HG03460 (cell line): ENCODE data around the gene CDKL1.
A peak's percentile ranks its signal among the peaks of the same experiment; 100 is the strongest.

Source experiments
- ATAC-seq: cut with Tn5 transposase; IDR thresholded peaks from one replicate; pipeline ENCODE4 v1.9.1; 2021; ENCODE audit not compliant: unreplicated experiment

CDKL1 gene

GRCh38 chr14:50396631-50397389, at the start of gene CDKL1:
TSS of gene CDKL1 (minus strand) at chr14:50396881. CDS start at chr14:50395868, 1,013 bp downstream.
- peak; percentile 57 for ATAC-seq

DNA sequence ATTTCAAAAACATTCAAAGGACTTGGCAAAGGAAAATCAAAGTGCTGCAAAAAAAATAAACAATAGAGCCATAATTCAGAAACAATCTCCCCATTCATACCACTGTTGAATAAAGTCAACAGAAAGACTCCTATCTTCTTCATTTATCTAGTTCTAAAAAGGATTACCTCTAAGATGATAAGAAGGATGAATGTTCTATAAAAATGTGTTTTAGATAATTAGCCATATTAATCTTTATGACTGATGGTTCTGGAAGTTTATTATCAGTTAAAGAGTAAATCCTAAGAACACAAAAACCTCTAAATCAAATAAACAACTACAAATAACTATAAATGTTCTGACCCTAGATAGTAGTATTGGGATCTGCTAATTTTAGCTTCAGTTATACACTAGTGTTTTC, 37.8 kb upstream of the CDKL1 start:
- ATAC-seq, result no peak

- no peak for ATAC-seq
Measured at GRCh38 chr14:50432131-50432530, 35.5 kb upstream of the CDKL1 start.

DNA sequence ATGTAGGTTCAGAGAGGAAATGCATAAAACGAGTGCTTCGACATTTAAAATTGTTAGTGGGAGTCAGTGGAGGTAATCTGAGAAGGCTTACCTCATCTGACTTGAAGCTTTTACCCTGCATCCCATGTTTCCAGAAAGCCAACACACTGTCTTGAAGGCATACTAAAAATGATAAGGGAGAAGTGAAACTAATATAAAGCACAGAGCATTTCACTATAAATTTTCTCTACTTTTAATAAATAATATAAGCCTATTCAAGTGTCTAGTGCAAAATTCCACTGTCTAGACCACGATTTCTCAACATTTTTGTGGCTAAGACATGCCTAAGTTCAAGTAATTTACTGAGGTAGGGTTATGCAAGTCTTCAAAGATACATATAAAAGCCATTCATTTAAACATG, 29.1 kb upstream of the CDKL1 start:
- no peak for ATAC-seq

DNA sequence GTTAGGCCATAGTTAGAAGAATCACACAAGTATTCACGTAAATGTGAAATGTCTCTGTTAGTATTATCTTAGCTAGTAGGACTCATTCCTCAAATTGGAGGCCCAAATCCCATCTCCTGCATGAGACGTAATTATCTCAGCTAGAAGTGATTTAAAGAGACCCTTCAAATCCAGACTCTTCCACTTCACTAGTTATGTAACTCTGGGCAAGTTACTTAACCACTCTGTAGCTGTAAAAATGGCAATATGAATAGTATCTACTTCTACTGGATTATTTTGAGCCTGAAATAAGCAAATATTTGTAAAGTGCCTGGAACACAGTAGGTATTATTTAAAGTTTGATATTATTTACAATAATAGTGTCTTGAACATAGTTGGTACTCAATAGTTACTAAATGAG, 28.4 kb upstream of the CDKL1 start:
- no peak for ATAC-seq

- no peak for ATAC-seq
Measured at GRCh38 chr14:50423529-50423928, 26.8 kb upstream of the CDKL1 start.

DNA sequence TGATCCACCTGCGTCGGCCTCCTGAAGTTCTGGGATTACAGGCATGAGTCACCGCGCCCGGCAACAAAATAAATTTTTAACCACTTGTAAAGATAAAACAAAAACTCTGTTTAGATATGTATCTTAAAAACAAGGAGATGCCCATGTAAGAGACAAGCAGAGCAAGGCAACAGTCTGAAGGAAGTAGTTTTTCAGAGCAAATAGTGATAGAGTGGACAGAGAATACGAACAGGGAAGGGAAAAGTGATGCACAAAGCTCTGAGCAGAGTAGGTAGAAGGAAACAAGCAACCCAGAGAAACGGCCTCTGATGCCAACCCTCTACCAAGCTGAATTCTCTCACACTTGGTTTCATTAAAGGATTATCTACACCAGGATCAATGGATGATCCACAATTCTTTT, 24.8 kb upstream of the CDKL1 start:
- ATAC-seq, result no peak

GRCh38 chr14:50417853-50418252, 21.2 kb upstream of the CDKL1 start:
- ATAC-seq, result no peak

- no peak for ATAC-seq
Measured at GRCh38 chr14:50410921-50411320, 14.2 kb upstream of the CDKL1 start.

- no peak for ATAC-seq
Measured at GRCh38 chr14:50410071-50410470, 13.4 kb upstream of the CDKL1 start.

GRCh38 chr14:50407111-50407812, 10.6 kb upstream of the CDKL1 start:
- ATAC-seq, result no peak

DNA sequence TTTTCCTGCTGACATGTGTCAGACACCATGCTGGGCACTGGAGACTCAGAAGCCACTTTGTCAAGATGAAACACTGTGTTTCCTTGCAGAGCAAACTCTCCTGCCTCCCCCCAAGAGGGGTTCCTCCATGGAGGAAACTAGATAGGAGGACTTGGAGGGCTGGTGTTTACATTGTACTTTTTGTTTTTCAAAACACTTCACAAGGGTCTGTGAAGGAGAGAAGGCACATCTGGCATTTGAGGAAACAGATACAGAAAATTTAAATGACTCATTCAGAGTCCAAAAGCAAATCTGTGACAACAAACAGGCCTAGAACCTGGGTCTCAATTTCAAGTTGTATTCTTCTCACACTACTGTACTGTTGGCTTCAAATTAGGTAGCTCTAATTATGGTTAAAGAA, 6.7 kb upstream of the CDKL1 start:
- ATAC-seq, result no peak

GRCh38 chr14:50402965-50403364, 6.3 kb upstream of the CDKL1 start:
- no peak for ATAC-seq

DNA sequence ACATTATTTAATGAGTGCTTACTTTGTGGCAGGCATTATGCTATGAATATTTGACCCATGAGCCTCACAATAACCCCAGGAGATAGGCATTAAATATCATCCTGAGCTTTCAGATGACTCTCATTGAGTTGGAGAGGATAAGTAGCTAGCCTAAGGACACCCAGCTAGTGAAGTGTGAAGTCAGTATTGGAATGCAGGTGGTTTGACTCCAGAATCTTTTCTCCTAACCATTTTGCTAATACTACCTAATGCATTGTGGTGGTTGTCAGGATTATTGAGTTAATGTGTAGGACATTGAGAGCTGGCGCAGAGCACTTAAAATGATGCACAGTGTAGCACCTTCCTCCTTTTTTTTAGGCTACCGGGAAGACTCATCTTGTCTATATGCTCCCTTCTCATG, 3.8 kb upstream of the CDKL1 start:
- ATAC-seq, result no peak

DNA sequence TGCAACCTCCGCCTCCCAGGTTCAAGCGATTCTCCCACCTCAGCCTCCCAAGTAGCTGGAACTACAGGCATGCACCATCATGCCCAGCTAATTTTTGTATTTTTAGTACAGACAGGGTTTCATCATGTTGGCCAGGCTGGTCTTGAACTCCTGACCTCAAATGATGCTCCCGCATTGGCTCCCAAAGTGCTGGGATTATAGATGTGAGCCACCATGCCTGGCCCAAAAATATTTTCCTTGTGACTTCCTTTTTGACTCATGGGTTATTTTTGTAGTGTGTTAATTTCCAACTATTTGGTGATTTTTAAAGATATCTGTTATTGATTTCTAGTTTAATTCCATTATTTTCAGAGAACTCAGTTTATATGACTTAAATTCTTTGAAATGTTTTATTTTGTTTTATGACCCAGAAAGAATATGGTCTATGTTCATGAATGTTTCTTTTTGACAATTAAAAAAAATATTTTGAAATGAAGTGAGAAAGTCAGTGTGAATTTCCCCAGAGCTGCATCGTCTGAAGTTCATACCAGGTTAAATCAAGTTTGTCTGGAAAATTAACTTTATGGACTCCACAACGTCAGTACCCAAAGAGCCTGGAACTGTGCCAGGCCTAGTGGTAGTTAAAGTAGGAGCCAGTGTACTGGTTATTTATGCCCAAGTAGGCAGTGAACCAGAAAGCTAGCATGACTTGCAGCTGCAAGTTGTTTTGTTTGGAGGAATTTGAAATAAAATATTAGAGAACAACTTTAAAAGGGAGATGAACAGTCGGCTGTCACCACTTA, 2.8 kb upstream of the CDKL1 start:
- no peak for ATAC-seq

GRCh38 chr14:50398189-50398580, 1.5 kb upstream of the CDKL1 start:
- no peak for ATAC-seq

DNA sequence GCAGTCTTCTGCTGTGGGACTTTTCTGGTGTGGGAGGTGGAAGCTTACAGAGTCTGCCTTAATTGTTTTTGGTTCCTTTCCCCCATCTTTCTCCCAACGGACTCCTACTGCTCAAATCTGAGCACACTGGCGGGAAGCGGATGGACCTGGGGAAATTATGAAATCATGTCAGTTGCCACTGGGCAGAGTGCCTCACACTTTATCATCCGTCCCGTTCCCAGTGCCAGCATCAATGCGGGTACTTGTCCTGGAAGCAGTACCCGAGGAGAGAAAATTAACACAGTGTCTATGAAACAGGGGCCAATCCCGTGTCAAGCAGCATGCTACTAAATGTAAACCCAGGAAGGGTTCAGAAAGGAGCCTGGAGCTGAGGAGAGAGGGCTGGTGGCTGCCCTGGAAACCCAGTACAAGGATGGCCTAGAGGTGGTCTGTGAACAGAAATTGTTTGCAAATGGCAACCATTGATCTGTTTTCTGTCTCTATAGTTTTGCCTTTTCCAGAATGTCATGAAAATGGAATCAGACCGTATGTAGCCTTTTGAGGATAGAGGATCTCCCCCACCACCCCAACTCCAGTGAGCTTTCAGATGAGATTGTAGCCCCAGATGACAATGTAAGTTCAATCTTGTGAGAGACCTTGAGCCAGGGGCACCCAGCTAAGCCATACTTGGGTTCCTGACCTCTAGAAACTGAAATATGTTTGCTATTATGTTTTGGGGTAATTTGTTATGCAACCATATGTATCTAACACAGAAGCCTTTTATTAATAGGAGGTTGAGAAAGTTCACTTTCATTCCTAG, 908 bp upstream of the CDKL1 start:
- no peak for ATAC-seq

DNA sequence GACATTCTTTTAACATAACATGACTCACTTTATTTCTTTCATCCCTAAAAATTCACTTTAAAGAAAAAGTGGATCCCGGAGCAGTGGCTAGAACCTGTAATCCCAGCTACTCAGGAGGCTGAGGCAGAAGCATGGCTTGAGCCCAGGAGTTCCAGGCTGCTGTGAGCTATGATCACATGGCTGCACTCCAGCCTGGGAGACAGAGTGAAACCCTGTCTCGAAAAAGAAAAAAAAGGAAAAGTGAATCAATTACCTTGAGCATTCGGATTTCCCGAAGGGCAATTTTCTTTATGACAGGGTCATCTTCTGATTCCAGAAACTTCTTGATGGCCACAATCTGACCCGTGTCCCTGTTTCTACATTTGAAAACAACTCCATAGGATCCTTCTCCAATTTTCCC, 1.2 kb downstream of the CDKL1 start:
- ATAC-seq, result no peak

GRCh38 chr14:50394713-50395112, 2.0 kb downstream of the CDKL1 start:
- ATAC-seq, result no peak

- no peak for ATAC-seq
Measured at GRCh38 chr14:50389668-50390441, 6.8 kb downstream of the CDKL1 start.
